ENCODE results near the gene BTBD9. TPM values are rescaled to one million over a fixed set of nuclear protein-coding genes. Genes with fewer than 3 reads are reported as not detected.

The BTBD9 gene
- total RNA-seq, 1 experiment from 2014 or later = 12.5 TPM

- Mint-ChIP-seq H3K4me1 (ENCODE audit: insufficient read depth, unreplicated experiment) (peaks cover 5% of the 10 kb centered on the region), H3K4me3 (ENCODE audit: unreplicated experiment) (no peak overlapping the region), H3K27me3 (ENCODE audit: insufficient read depth, unreplicated experiment) (no peaks in the 10 kb centered on the region), H3K36me3 (ENCODE audit: insufficient read depth, unreplicated experiment) (peaks cover 18% of the 10 kb centered on the region), H3K9me3 (ENCODE audit: unreplicated experiment) (no peaks in the 10 kb centered on the region), H3K27ac (ENCODE audit: low read depth, unreplicated experiment) (no peak overlapping the region)
- intact Hi-C loops (cut with micrococcal nuclease) = no loop called here
- no TSS peak for BruUV-seq (replicated peaks)
- TF ChIP-seq, protein P1, sequence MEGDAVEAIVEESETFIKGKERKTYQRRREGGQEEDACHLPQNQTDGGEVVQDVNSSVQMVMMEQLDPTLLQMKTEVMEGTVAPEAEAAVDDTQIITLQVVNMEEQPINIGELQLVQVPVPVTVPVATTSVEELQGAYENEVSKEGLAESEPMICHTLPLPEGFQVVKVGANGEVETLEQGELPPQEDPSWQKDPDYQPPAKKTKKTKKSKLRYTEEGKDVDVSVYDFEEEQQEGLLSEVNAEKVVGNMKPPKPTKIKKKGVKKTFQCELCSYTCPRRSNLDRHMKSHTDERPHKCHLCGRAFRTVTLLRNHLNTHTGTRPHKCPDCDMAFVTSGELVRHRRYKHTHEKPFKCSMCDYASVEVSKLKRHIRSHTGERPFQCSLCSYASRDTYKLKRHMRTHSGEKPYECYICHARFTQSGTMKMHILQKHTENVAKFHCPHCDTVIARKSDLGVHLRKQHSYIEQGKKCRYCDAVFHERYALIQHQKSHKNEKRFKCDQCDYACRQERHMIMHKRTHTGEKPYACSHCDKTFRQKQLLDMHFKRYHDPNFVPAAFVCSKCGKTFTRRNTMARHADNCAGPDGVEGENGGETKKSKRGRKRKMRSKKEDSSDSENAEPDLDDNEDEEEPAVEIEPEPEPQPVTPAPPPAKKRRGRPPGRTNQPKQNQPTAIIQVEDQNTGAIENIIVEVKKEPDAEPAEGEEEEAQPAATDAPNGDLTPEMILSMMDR (IDR thresholded peaks at IDR 0.05; ENCODE audit: unreplicated experiment) = no peak
- POLR2A ChIA-PET = interaction anchor here (1.7 kb wide), 1 partner anchor 11 kb away, joined by 4 read pairs; no protein-coding TSS in a partner anchor
- CTCF ChIA-PET = interaction anchor here (1.0 kb wide), 1 partner anchor 29 kb away, joined by 3 read pairs; no protein-coding TSS in a partner anchor
- DNase-seq (ENCODE audit: unreplicated experiment) = no peak
Observed at GRCh38 chr6:38593998-38594665, 45.6 kb downstream of the BTBD9 start.

DNA sequence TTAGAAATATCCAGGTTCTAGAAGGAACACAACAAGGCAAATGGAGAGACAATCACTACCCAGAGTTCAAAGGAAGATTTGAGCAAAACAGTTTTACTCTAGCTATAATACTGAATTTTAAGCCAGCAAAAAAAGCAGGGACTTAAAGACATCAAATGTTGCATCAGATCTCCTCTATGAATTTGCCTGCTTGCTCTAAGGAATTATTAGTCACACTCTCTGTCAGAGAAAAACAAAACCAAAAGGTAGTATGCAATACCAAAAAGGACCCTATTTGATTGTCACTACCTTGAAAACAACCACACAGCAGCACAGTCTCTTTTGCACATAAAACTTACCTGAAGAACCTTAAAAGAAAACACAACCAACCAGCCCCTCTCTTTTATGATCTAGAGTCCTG, 46.3 kb downstream of the BTBD9 start:
- H3K27me3 Mint-ChIP-seq (ENCODE audit: insufficient read depth, unreplicated experiment) = no peaks in the 10 kb centered on the region
- BruUV-seq (replicated peaks) = no TSS peak

DNA sequence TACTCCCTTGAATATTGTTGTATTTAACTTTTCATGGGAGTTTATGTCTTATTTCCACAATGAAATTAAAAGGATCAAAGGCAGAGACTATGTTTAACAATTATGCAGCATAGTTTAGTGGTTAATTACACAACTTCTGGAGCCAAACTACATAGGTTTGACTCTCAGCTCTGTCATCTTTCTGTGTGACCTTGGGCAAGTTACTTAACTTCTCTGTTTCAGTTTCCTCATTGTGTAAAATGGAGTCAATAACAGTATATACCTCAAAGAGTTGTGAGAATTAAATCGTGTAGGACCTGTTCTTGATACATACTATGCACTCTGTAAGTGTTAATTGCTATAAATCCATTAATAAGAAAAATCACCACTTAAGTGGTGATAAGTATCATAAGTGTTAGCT, 48.3 kb downstream of the BTBD9 start:
- Mint-ChIP-seq H3K4me1 (ENCODE audit: insufficient read depth, unreplicated experiment) (peaks cover 5% of the 10 kb centered on the region), H3K27ac (ENCODE audit: low read depth, unreplicated experiment) (no peak overlapping the region), H3K4me3 (ENCODE audit: unreplicated experiment) (no peak overlapping the region), H3K36me3 (ENCODE audit: insufficient read depth, unreplicated experiment) (peaks cover 18% of the 10 kb centered on the region), H3K9me3 (ENCODE audit: unreplicated experiment) (no peaks in the 10 kb centered on the region), H3K27me3 (ENCODE audit: insufficient read depth, unreplicated experiment) (no peaks in the 10 kb centered on the region)
- TF ChIP-seq, protein P1 (IDR thresholded peaks at IDR 0.05; ENCODE audit: unreplicated experiment) = no peak
- intact Hi-C loops (cut with micrococcal nuclease) = no loop called here
- POLR2A ChIA-PET = interaction anchor here (0.5 kb wide), 1 partner anchor 9 kb away, joined by 3 read pairs; no protein-coding TSS in a partner anchor
- CTCF ChIA-PET = interaction anchor here (1.0 kb wide), 1 partner anchor 22 kb away, joined by 6 read pairs; no protein-coding TSS in a partner anchor
- BruUV-seq (replicated peaks) = no TSS peak
- DNase-seq (ENCODE audit: unreplicated experiment) = no peak

More for the DNA sequence above, 46.3 kb downstream of the BTBD9 start:
- intact Hi-C loops (cut with micrococcal nuclease) = no loop called here
- no peaks in the 10 kb centered on the region for H3K9me3 Mint-ChIP-seq (ENCODE audit: unreplicated experiment)
- POLR2A ChIA-PET = interaction anchor here (0.6 to 1.7 kb wide), 2 partner anchors 8 to 10 kb away, joined by 4 read pairs; no protein-coding TSS in a partner anchor
- no peak overlapping the region for H3K27ac Mint-ChIP-seq (ENCODE audit: low read depth, unreplicated experiment)
- peaks cover 18% of the 10 kb centered on the region for H3K36me3 Mint-ChIP-seq (ENCODE audit: insufficient read depth, unreplicated experiment)
- no peak overlapping the region for H3K4me3 Mint-ChIP-seq (ENCODE audit: unreplicated experiment)
- DNase-seq (ENCODE audit: unreplicated experiment) = peak; percentile 2
- CTCF ChIA-PET = interaction anchor here (0.6 to 1.3 kb wide), 3 partner anchors 15 to 29 kb away, joined by 3 read pairs; no protein-coding TSS in a partner anchor
- peaks cover 5% of the 10 kb centered on the region for H3K4me1 Mint-ChIP-seq (ENCODE audit: insufficient read depth, unreplicated experiment)
- TF ChIP-seq, protein P1 (IDR thresholded peaks at IDR 0.05; ENCODE audit: unreplicated experiment) = no peak

DNA sequence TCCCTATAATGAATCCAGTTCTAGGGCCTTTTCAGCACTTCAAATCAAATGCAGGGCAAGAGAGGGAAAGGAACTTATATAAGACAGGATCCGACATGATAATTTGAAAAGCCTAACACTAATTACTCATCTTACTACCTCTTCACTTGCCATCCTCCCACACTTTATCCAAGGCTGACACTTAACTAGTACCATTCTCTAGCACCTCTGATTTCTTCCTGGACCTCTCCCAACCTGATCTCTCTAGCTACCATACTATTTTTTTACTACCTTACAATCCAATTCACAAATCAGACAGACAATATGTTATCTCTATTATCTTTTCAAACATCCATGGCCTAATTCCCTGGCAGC, 50.4 kb downstream of the BTBD9 start:
- DNase-seq (ENCODE audit: unreplicated experiment) = no peak
- ChIA-PET CTCF (no interaction called here), POLR2A (interaction anchor here (1.5 to 1.7 kb wide), 2 partner anchors 19 to 25 kb away, joined by 3 to 8 read pairs; no protein-coding TSS in a partner anchor)
- no TSS peak for BruUV-seq (replicated peaks)
- TF ChIP-seq, protein P1 (IDR thresholded peaks at IDR 0.05; ENCODE audit: unreplicated experiment) = no peak
- intact Hi-C loops (cut with micrococcal nuclease) = no loop called here
- H3K27me3 Mint-ChIP-seq (ENCODE audit: insufficient read depth, unreplicated experiment) = no peaks in the 10 kb centered on the region
- no peaks in the 10 kb centered on the region for H3K9me3 Mint-ChIP-seq (ENCODE audit: unreplicated experiment)
- peaks cover 5% of the 10 kb centered on the region for H3K4me1 Mint-ChIP-seq (ENCODE audit: insufficient read depth, unreplicated experiment)
- no peak overlapping the region for H3K27ac Mint-ChIP-seq (ENCODE audit: low read depth, unreplicated experiment)
- no peak overlapping the region for H3K4me3 Mint-ChIP-seq (ENCODE audit: unreplicated experiment)
- peaks cover 12% of the 10 kb centered on the region for H3K36me3 Mint-ChIP-seq (ENCODE audit: insufficient read depth, unreplicated experiment)
